GM19025 (cell line): Measurements from ENCODE around the gene CAV2.

Experiments
- ATAC-seq: cut with Tn5 transposase; IDR thresholded peaks from one replicate; pipeline ENCODE4 v1.9.1; 2021; ENCODE audit warnings: mild to moderate bottlenecking, low read depth, moderate library complexity; ENCODE audit not compliant: unreplicated experiment

CAV2 gene

GRCh38 chr7:116494472-116494871 lies 5.1 kb upstream of the CAV2 start:
- ATAC-seq, result no peak

- no peak for ATAC-seq
Measured at GRCh38 chr7:116495736-116496135, 3.8 kb upstream of the CAV2 start.

- ATAC-seq, result no peak
Measured at GRCh38 chr7:116496653-116497052, 2.9 kb upstream of the CAV2 start.

GRCh38 chr7:116497708-116498107 lies 1.8 kb upstream of the CAV2 start:
- ATAC-seq, result no peak

GRCh38 chr7:116500078-116500853 lies 728 bp downstream of the CAV2 start:
- peak; percentile 58 for ATAC-seq

- ATAC-seq, result no peak
Measured at GRCh38 chr7:116501425-116502167, 2.1 kb downstream of the CAV2 start.

- ATAC-seq, result no peak
Measured at GRCh38 chr7:116502201-116503096, 2.9 kb downstream of the CAV2 start.

GRCh38 chr7:116503835-116504234 lies 4.3 kb downstream of the CAV2 start:
- no peak for ATAC-seq

GRCh38 chr7:116505278-116505677 lies 5.7 kb downstream of the CAV2 start:
- ATAC-seq, result no peak

GRCh38 chr7:116505823-116506222 lies 6.3 kb downstream of the CAV2 start:
- no peak for ATAC-seq

GRCh38 chr7:116509982-116510579 lies 10.5 kb downstream of the CAV2 start:
- ATAC-seq, result no peak

GRCh38 chr7:116510795-116511194 lies 11.3 kb downstream of the CAV2 start:
- no peak for ATAC-seq

- ATAC-seq, result peak; percentile 99
Measured at GRCh38 chr7:116511552-116512519, 12.3 kb downstream of the CAV2 start.

GRCh38 chr7:116512520-116513188 lies 13.1 kb downstream of the CAV2 start:
- ATAC-seq, result no peak

GRCh38 chr7:116515584-116515983 lies 16.0 kb downstream of the CAV2 start:
- no peak for ATAC-seq

GRCh38 chr7:116516324-116516723 lies 16.8 kb downstream of the CAV2 start:
- ATAC-seq, result no peak

GRCh38 chr7:116517626-116518025 lies 18.1 kb downstream of the CAV2 start:
- no peak for ATAC-seq

- ATAC-seq, result no peak
Measured at GRCh38 chr7:116518961-116519360, 19.4 kb downstream of the CAV2 start.
